Tibial artery (tissue), 4 donors: ENCODE measurements around the gene PITX2.

ENCODE experiments used
- DNase-seq, 2 donors: peaks; one replicate each; pipeline ENCODE4 v3.0.0-alpha.2; 2019
- H3K27ac ChIP-seq, 2 donors: fragments of 200-600 bp; sonication (generic) in 1 of 2; 1 replicate in 1 of 2; 2 replicates in 1 of 2; pipeline ENCODE4 v1.5.1; 2018 to 2019; ENCODE audit warnings: mild to moderate bottlenecking in 1 of 2
- H3K27me3 ChIP-seq, 2 donors: fragments of 200-600 bp; sonication (generic) in 1 of 2; one replicate each; pipeline versions ENCODE4 v1.5.1 to v1.6.0; 2016 to 2019
- H3K36me3 ChIP-seq, 3 donors: fragments of 200-600 bp; sonication (generic) in 2 of 3; one replicate each; pipeline ENCODE4 v1.5.1; 2016 to 2019; ENCODE audit warnings: mild to moderate bottlenecking in 2 of 3
- H3K4me1 ChIP-seq, 4 donors: fragments of 200-600 bp; sonication (generic) in 2 of 4; 1 replicate in 3 of 4; 2 replicates in 1 of 4; pipeline ENCODE4 v1.5.1; 2016 to 2019
- H3K4me3 ChIP-seq, 2 donors: fragments of 200-600 bp; sonication (generic) in 1 of 2; 1 replicate in 1 of 2; 2 replicates in 1 of 2; pipeline ENCODE4 v1.5.1; 2018 to 2019; ENCODE audit warnings: mild to moderate bottlenecking in 2 of 2
- H3K9me3 ChIP-seq, 3 donors: fragments of 200-600 bp; sonication (generic) in 1 of 3; one replicate each; pipeline ENCODE4 v1.5.1; 2016 to 2019
- CTCF ChIP-seq, 2 experiments: fragments of 200-600 bp in 1 of 2; fragments of 450-650 bp in 1 of 2; IDR thresholded peaks; one replicate each; pipeline ENCODE4 v1.5.1; 2017 to 2019; ENCODE audit warnings: antibody characterized with exemption in 2 of 2, mild to moderate bottlenecking in 1 of 2, moderate library complexity in 1 of 2
- intact Hi-C: fragments of 100-400 bp; cut with DNase I; formaldehyde crosslinking; loops from one replicate; pipeline ENCODE4 v1.15.0; 2023; ENCODE audit warnings: low total_unique reads

Gene PITX2

GRCh38 chr4:110610620-110610939 is 12.3 kb downstream of the PITX2 start:
- no peak overlapping the region for H3K4me3 ChIP-seq
- peaks cover 8 to 67% of the 10 kb centered on the region in 2 donors for H3K27me3 ChIP-seq
- intact Hi-C loops, result no loop called here
- H3K27ac ChIP-seq, result no peak overlapping the region
- TF ChIP-seq CTCF (IDR thresholded peaks at IDR 0.05), result no peak
- no peaks in the 10 kb centered on the region for H3K9me3 ChIP-seq
- no peak for DNase-seq
- H3K36me3 ChIP-seq, result no peaks in the 10 kb centered on the region
- H3K4me1 ChIP-seq, result peaks cover 0 to 22% (median 12%) of the 10 kb centered on the region in 4 donors

- Histone ChIP-seq H3K9me3 (no peaks in the 10 kb centered on the region), H3K27ac (no peak overlapping the region), H3K27me3 (peaks cover 8 to 53% of the 10 kb centered on the region in 2 donors), H3K36me3 (no peaks in the 10 kb centered on the region), H3K4me3 (no peak overlapping the region), H3K4me1 (peaks cover 0 to 22% (median 12%) of the 10 kb centered on the region in 4 donors)
- TF ChIP-seq CTCF (IDR thresholded peaks at IDR 0.05), result no peak
- intact Hi-C loops, result no loop called here
- no peak for DNase-seq
Observed at GRCh38 chr4:110609044-110609750, 13.7 kb downstream of the PITX2 start.

- peaks cover 0 to 19% of the 10 kb centered on the region in 2 donors for H3K27me3 ChIP-seq
- no peak overlapping the region for H3K4me3 ChIP-seq
- no peak overlapping the region for H3K27ac ChIP-seq
- H3K4me1 ChIP-seq, result no peaks in the 10 kb centered on the region
- no peaks in the 10 kb centered on the region for H3K36me3 ChIP-seq
- no peak for DNase-seq
- H3K9me3 ChIP-seq, result no peaks in the 10 kb centered on the region
- no peak for TF ChIP-seq CTCF (IDR thresholded peaks at IDR 0.05)
- intact Hi-C loops, result no loop called here
Observed at GRCh38 chr4:110605077-110605476, 17.8 kb downstream of the PITX2 start.

GRCh38 chr4:110602061-110602460 is 20.8 kb downstream of the PITX2 start:
- Histone ChIP-seq H3K27ac (no peak overlapping the region), H3K27me3 (peaks cover 0 to 7% of the 10 kb centered on the region in 2 donors), H3K4me3 (no peak overlapping the region), H3K4me1 (no peaks in the 10 kb centered on the region), H3K36me3 (no peaks in the 10 kb centered on the region), H3K9me3 (no peaks in the 10 kb centered on the region)
- TF ChIP-seq CTCF (IDR thresholded peaks at IDR 0.05), result no peak
- intact Hi-C loops, result no loop called here
- DNase-seq, result no peak

GRCh38 chr4:110597582-110597981 is 25.3 kb downstream of the PITX2 start:
- Histone ChIP-seq H3K36me3 (no peaks in the 10 kb centered on the region), H3K9me3 (no peaks in the 10 kb centered on the region), H3K4me3 (no peak overlapping the region), H3K27ac (no peak overlapping the region), H3K4me1 (no peaks in the 10 kb centered on the region), H3K27me3 (peaks cover 0 to 7% of the 10 kb centered on the region in 2 donors)
- no peak for TF ChIP-seq CTCF (IDR thresholded peaks at IDR 0.05)
- DNase-seq, result no peak
- intact Hi-C loops, result no loop called here

- peaks cover 0 to 7% of the 10 kb centered on the region in 2 donors for H3K27me3 ChIP-seq
- no peak overlapping the region for H3K4me3 ChIP-seq
- H3K27ac ChIP-seq, result no peak overlapping the region
- DNase-seq, result no peak
- intact Hi-C loops, result no loop called here
- no peaks in the 10 kb centered on the region for H3K4me1 ChIP-seq
- H3K9me3 ChIP-seq, result no peaks in the 10 kb centered on the region
- no peak for TF ChIP-seq CTCF (IDR thresholded peaks at IDR 0.05)
- H3K36me3 ChIP-seq, result no peaks in the 10 kb centered on the region
Observed at GRCh38 chr4:110596431-110596830, 26.4 kb downstream of the PITX2 start.
